Measurements from ENCODE around the gene RAB6A. TPM values are rescaled to one million over a fixed set of nuclear protein-coding genes. Genes with fewer than 3 reads are reported as not detected.

RAB6A gene
- total and polyA plus RNA-seq, 2 of the 8 experiments (the other 6 are each of a cell fraction or from before 2014, with no cell fraction given): 24.4 to 88.6 TPM

GRCh38 chr11:73753938-73754337 lies 6.9 kb downstream of the RAB6A start (continued):
- TF ChIP-seq SUZ12 (IDR thresholded peaks at IDR 0.05; ENCODE audit: low read length) (no peak), KDM5A (IDR thresholded peaks at IDR 0.05; ENCODE audit: low read length) (no peak), TBP (IDR thresholded peaks at IDR 0.05; ENCODE audit: low read depth, low read length) (no peak), YY1 (IDR thresholded peaks at IDR 0.05; ENCODE audit: low read depth, low read length) (no peak), MAFK (IDR thresholded peaks at IDR 0.05; ENCODE audit: low read depth, low read length) (no peak)

Data from H1 (cell line).